SJSA1 (cell line): ENCODE results near the gene SORBS1. TPM values are rescaled to one million over a fixed set of nuclear protein-coding genes. Genes with fewer than 3 reads are reported as not detected.

Experiments used
- DNase-seq, 2 experiments: peaks; one replicate each; pipeline ENCODE4 v3.0.0-alpha.2; 2015 to 2020; ENCODE audit warnings: low spot score in 2 of 2, low read depth in 1 of 2
- H3K27ac ChIP-seq: fragments of 250-450 bp; sonication (Bioruptor Pico); 2 replicates; pipeline ENCODE4 v1.5.1; 2020; ENCODE audit warnings: mild to moderate bottlenecking, moderate library complexity
- H3K27me3 ChIP-seq: fragments of 250-450 bp; sonication (Bioruptor Pico); replicated peaks from 2 replicates; pipeline ENCODE4 v1.5.1; 2020; ENCODE audit warnings: mild to moderate bottlenecking, moderate library complexity
- H3K36me3 ChIP-seq: fragments of 250-450 bp; sonication (Bioruptor Pico); 2 replicates; pipeline ENCODE4 v1.5.1; 2020; ENCODE audit warnings: mild to moderate bottlenecking
- H3K4me1 ChIP-seq: fragments of 250-450 bp; sonication (Bioruptor Pico); replicated peaks from 2 replicates; pipeline ENCODE4 v1.6.1; 2021; ENCODE audit warnings: mild to moderate bottlenecking
- H3K4me3 ChIP-seq: fragments of 250-450 bp; sonication (Bioruptor Pico); 2 replicates; pipeline ENCODE4 v1.5.1; 2020; ENCODE audit warnings: mild to moderate bottlenecking
- H3K9me3 ChIP-seq: fragments of 250-450 bp; sonication (Bioruptor Pico); replicated peaks from 2 replicates; pipeline ENCODE4 v1.5.1; 2020; ENCODE audit warnings: mild to moderate bottlenecking
- total RNA-seq: library from RNA; depleted of rRNA; stranded (reverse); fragments of >200 nt; shearing (Covaris generic); gene quantifications from 2 replicates; pipeline ENCODE4 v1.2.3, GENCODE V29; 2014

SORBS1 gene
- total RNA-seq, 1 experiment from 2014 or later, result 2.9 TPM

- Histone ChIP-seq H3K36me3 (no peaks in the 10 kb centered on the region), H3K27ac (no peak overlapping the region), H3K27me3 (peaks cover 6% of the 10 kb centered on the region; the same call in 1 of the 2 replicates), H3K9me3 (no peaks in the 10 kb centered on the region), H3K4me3 (no peak overlapping the region), H3K4me1 (no peaks in the 10 kb centered on the region)
- DNase-seq, result no peak
These were observed 149.5 kb downstream of the SORBS1 start for GRCh38 chr10:95411635-95412034.

- H3K27me3 ChIP-seq, result no peaks in the 10 kb centered on the region
- H3K36me3 ChIP-seq, result no peaks in the 10 kb centered on the region
- H3K27ac ChIP-seq, result no peak overlapping the region
- no peak overlapping the region for H3K4me3 ChIP-seq
- no peaks in the 10 kb centered on the region for H3K4me1 ChIP-seq
- no peaks in the 10 kb centered on the region for H3K9me3 ChIP-seq
- DNase-seq, result no peak
These were observed 151.9 kb downstream of the SORBS1 start for GRCh38 chr10:95408983-95409873.

- no peaks in the 10 kb centered on the region for H3K36me3 ChIP-seq
- no peaks in the 10 kb centered on the region for H3K9me3 ChIP-seq
- DNase-seq, result no peak
- H3K27me3 ChIP-seq, result no peaks in the 10 kb centered on the region
- no peaks in the 10 kb centered on the region for H3K4me1 ChIP-seq
- H3K4me3 ChIP-seq, result no peak overlapping the region
- no peak overlapping the region for H3K27ac ChIP-seq
These were observed 152.8 kb downstream of the SORBS1 start for GRCh38 chr10:95408148-95408960.

- no peak overlapping the region for H3K27ac ChIP-seq
- no peaks in the 10 kb centered on the region for H3K27me3 ChIP-seq
- no peak overlapping the region for H3K4me3 ChIP-seq
- H3K36me3 ChIP-seq, result no peaks in the 10 kb centered on the region
- DNase-seq, result no peak
- H3K9me3 ChIP-seq, result no peaks in the 10 kb centered on the region
- no peaks in the 10 kb centered on the region for H3K4me1 ChIP-seq
These were observed 153.6 kb downstream of the SORBS1 start for GRCh38 chr10:95407546-95407945.

GRCh38 chr10:95406651-95407280 lies 154.4 kb downstream of the SORBS1 start:
- Histone ChIP-seq H3K9me3 (no peaks in the 10 kb centered on the region), H3K36me3 (no peaks in the 10 kb centered on the region), H3K27ac (no peak overlapping the region), H3K27me3 (no peaks in the 10 kb centered on the region), H3K4me1 (no peaks in the 10 kb centered on the region), H3K4me3 (no peak overlapping the region)
- no peak for DNase-seq

- no peak for DNase-seq
- Histone ChIP-seq H3K9me3 (no peaks in the 10 kb centered on the region), H3K27me3 (no peaks in the 10 kb centered on the region), H3K4me3 (no peak overlapping the region), H3K36me3 (no peaks in the 10 kb centered on the region), H3K27ac (no peak overlapping the region), H3K4me1 (no peaks in the 10 kb centered on the region)
These were observed 155.5 kb downstream of the SORBS1 start for GRCh38 chr10:95405655-95406054.

GRCh38 chr10:95404864-95405263 lies 156.3 kb downstream of the SORBS1 start:
- Histone ChIP-seq H3K9me3 (no peaks in the 10 kb centered on the region), H3K36me3 (no peaks in the 10 kb centered on the region), H3K4me1 (no peaks in the 10 kb centered on the region), H3K4me3 (no peak overlapping the region), H3K27ac (no peak overlapping the region), H3K27me3 (no peaks in the 10 kb centered on the region)
- DNase-seq, result no peak

- H3K27me3 ChIP-seq, result no peaks in the 10 kb centered on the region
These were observed 156.7 kb downstream of the SORBS1 start for GRCh38 chr10:95404462-95404858.

GRCh38 chr10:95403700-95404461 lies 157.3 kb downstream of the SORBS1 start:
- Histone ChIP-seq H3K4me3 (no peak overlapping the region), H3K27ac (no peak overlapping the region), H3K27me3 (no peaks in the 10 kb centered on the region), H3K9me3 (no peaks in the 10 kb centered on the region), H3K36me3 (no peaks in the 10 kb centered on the region), H3K4me1 (no peaks in the 10 kb centered on the region)
- no peak for DNase-seq

More at GRCh38 chr10:95404462-95404858, 156.7 kb downstream of the SORBS1 start:
- Histone ChIP-seq H3K4me3 (no peak overlapping the region), H3K4me1 (no peaks in the 10 kb centered on the region), H3K36me3 (no peaks in the 10 kb centered on the region), H3K9me3 (no peaks in the 10 kb centered on the region), H3K27ac (no peak overlapping the region)
- no peak for DNase-seq

- no peaks in the 10 kb centered on the region for H3K4me1 ChIP-seq
- no peak for DNase-seq
- no peaks in the 10 kb centered on the region for H3K27me3 ChIP-seq
- no peaks in the 10 kb centered on the region for H3K36me3 ChIP-seq
- no peak overlapping the region for H3K4me3 ChIP-seq
- H3K9me3 ChIP-seq, result no peaks in the 10 kb centered on the region
- no peak overlapping the region for H3K27ac ChIP-seq
These were observed 159.3 kb downstream of the SORBS1 start for GRCh38 chr10:95401704-95402469.

GRCh38 chr10:95400787-95401186 lies 160.4 kb downstream of the SORBS1 start:
- no peak for DNase-seq
- H3K4me3 ChIP-seq, result no peak overlapping the region
- H3K36me3 ChIP-seq, result no peaks in the 10 kb centered on the region
- H3K4me1 ChIP-seq, result no peaks in the 10 kb centered on the region
- no peaks in the 10 kb centered on the region for H3K9me3 ChIP-seq
- no peak overlapping the region for H3K27ac ChIP-seq
- H3K27me3 ChIP-seq, result no peaks in the 10 kb centered on the region

- DNase-seq, result no peak
- H3K27me3 ChIP-seq, result no peaks in the 10 kb centered on the region
- no peak overlapping the region for H3K27ac ChIP-seq
- no peaks in the 10 kb centered on the region for H3K36me3 ChIP-seq
- H3K9me3 ChIP-seq, result no peaks in the 10 kb centered on the region
- H3K4me1 ChIP-seq, result no peaks in the 10 kb centered on the region
- H3K4me3 ChIP-seq, result no peak overlapping the region
These were observed 162.0 kb downstream of the SORBS1 start for GRCh38 chr10:95399183-95399582.

GRCh38 chr10:95397747-95398146 lies 163.4 kb downstream of the SORBS1 start:
- H3K4me1 ChIP-seq, result no peaks in the 10 kb centered on the region

More at GRCh38 chr10:95397747-95398146, 163.4 kb downstream of the SORBS1 start:
- Histone ChIP-seq H3K4me3 (no peak overlapping the region), H3K27me3 (no peaks in the 10 kb centered on the region), H3K36me3 (no peaks in the 10 kb centered on the region), H3K27ac (no peak overlapping the region), H3K9me3 (no peaks in the 10 kb centered on the region)
- DNase-seq, result no peak
